NCI-H526 treated with DMSO at 0.1 percent for 48 hours (cell line): ENCODE measurements around the gene AKAP6.
A peak's percentile ranks its signal among the peaks of the same experiment; 100 is the strongest.

Experiments used
- DNase-seq: peaks from one replicate; lab custom pipeline; 2025; lab: John Stamatoyannopoulos, UW

AKAP6 gene

GRCh38 chr14:32584079-32584478, 255.0 kb downstream of the AKAP6 start:
- DNase-seq = no peak

DNA sequence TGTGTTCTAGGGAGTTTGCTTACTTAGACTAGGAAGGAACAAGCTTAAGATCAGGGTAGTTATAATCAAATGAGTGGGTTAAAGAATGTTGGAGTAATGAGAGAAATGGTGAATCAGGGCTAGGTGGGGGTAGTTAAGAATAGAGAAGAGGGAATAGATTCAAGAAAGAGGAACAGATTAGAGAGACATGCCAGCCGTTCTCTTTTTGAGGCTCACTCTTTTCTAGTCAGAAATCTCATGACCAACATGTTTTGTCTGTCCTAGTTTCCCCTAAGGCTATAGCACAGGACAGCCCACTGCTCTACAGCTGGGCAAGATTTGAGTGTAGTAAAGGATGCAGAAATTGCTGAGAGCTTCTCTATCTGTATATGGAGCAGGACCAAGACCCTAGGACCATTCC, 258.4 kb downstream of the AKAP6 start:
- DNase-seq = no peak

DNA sequence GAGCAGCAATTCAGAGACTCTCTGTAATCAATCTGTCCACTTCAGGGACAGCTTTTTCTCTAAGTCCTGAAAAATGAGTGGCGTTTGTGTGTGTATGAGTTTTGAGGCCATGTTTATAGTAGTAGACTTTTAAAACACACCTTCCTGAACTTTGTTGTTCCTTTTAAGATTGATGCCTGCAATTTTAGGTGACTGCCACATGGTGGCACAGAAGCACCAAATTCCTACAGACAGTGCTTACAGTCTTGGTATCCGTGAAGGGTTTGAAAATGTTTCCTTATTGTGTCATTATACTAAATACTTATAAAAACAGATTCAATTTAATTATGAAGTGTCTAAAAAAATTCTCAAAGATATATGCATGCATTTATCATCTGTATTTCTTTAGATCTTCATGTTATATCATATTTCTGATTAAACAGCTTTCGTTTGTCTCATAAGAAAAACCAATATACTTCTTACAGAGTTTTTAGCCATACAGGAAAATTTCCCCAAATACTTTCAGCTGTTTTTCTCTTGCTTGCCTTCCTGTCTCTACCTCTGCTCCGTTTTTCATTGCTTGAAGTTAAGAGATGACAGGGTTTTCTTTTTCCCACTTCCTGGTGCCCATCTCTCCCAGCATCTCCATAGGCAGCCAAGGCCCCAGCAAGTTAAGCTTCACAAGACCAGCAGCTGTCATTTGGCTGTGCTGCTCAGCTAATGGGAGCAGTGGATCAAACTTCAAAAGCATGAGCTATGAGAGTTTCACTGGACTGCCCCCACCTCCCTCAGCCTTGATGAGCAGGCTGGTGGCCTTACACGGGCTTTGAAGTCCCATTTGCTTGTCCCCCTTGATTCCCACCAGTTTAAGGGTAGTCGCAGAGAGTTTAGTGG, 259.6 kb downstream of the AKAP6 start:
- peak; percentile 10 for DNase-seq

GRCh38 chr14:32590157-32590556, 261.1 kb downstream of the AKAP6 start:
- no peak for DNase-seq

- no peak for DNase-seq
Observed at GRCh38 chr14:32593290-32593942, 264.3 kb downstream of the AKAP6 start.

GRCh38 chr14:32594766-32595165, 265.7 kb downstream of the AKAP6 start:
- DNase-seq = no peak

GRCh38 chr14:32595497-32595896, 266.4 kb downstream of the AKAP6 start:
- DNase-seq = no peak

- DNase-seq = no peak
Observed at GRCh38 chr14:32596390-32596789, 267.3 kb downstream of the AKAP6 start.

DNA sequence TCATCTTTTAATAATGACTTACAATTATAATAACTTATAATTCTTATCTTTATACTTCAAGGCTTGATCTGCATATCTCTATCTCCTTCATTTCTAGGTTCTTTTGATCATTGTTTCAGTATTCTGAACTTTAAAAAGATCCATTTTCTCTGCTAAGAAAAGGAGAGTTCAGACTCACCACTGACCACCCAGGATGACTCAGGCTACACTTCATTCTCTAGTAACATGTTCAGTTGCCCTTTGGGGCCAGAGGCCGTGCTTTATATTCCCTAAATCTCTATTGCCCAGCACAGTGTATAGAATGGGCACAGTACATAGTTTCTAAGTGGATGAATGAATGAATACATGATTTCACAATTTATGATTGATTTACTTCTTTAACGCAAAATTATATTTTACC, 268.7 kb downstream of the AKAP6 start:
- DNase-seq = no peak

GRCh38 chr14:32601069-32601468, 272.0 kb downstream of the AKAP6 start:
- no peak for DNase-seq

GRCh38 chr14:32601906-32602305, 272.8 kb downstream of the AKAP6 start:
- DNase-seq = no peak

DNA sequence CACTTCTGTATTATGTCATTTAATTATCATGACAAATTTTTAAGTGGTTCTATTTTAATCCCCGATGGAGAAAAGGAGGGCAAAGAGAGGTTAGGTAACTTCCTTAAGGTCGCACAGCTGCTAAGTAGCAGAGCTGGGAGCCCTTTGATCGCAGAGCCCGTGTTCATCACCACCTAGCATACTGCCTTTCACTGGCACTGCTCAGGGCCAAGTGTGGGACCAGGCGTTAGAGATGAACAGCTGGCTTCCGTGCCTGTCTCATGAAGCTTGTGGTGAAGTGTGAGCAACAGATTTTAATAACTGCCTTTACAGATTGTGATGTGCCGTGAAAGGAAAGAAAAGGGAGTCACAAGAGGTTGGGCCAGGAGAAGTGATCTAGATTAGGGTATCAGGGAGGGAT, 273.6 kb downstream of the AKAP6 start:
- DNase-seq = no peak

- DNase-seq = no peak
Observed at GRCh38 chr14:32603992-32604565, 275.0 kb downstream of the AKAP6 start.

DNA sequence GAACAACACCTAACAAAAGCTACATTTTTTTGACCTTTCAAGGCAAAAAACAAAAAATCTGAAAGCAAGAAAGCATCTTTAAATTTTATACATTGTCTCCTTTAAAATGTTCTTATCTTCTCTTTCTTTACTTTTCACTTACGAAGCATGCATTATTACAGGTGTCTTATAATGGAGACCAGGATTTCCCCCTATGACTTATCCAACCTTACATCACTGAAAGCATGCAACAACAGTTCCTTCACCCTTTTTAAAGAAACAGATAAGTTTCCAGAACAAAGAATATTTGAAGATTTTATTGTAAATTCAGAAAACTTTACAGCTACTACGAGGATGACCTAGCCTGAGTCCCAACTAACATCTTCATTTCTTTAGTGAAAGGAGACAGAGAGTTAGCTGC, 277.2 kb downstream of the AKAP6 start:
- DNase-seq = no peak

GRCh38 chr14:32607399-32607798, 278.3 kb downstream of the AKAP6 start:
- DNase-seq = no peak

DNA sequence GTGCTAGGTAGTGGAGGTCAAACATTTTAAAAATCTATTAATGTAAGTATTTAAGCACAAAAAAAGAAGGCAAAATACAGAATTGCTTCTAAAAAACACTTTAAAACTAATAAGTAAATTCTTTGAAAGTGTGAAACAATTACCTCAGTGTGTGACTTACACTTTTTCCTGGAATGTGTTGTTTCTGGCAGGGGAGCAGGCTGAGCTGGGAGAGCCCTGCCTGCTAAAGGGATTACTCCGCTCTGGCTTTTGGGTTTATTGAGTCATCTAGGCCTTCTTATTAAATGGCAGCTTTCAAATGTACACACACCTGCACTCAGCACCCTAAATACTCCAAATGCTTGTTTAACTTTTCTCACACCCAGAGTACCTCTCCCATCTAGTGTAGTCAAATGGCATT, 279.8 kb downstream of the AKAP6 start:
- no peak for DNase-seq

GRCh38 chr14:32609388-32609787, 280.3 kb downstream of the AKAP6 start:
- no peak for DNase-seq

GRCh38 chr14:32611752-32612151, 282.7 kb downstream of the AKAP6 start:
- DNase-seq = no peak

DNA sequence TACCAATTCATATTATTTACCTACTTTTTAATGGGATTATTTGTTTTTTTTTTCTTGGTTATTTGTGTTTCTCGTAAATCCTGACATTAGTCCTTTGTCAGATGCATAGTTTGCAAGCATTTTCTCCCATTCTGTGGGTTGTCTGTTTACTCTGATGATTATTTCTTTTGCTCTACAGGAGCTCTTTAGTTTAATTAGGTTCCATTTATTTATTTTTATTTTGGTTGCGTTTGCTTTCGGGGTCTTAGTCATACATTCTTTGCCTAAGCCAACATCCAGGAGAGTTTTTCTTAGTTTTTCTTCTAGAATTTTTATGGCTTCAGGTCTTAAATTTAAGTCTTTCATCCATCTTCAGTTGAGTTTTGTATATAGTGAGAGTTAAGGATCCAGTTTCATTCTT, 289.9 kb downstream of the AKAP6 start:
- no peak for DNase-seq

- DNase-seq = no peak
Observed at GRCh38 chr14:32620303-32620702, 291.2 kb downstream of the AKAP6 start.

GRCh38 chr14:32620724-32621123, 291.6 kb downstream of the AKAP6 start:
- DNase-seq = no peak

- DNase-seq = no peak
Observed at GRCh38 chr14:32621585-32621984, 292.5 kb downstream of the AKAP6 start.

GRCh38 chr14:32622742-32623141, 293.6 kb downstream of the AKAP6 start:
- no peak for DNase-seq
